Neural progenitor cell (in vitro differentiated cells): ENCODE measurements around the gene BATF. TPM values are rescaled to one million over a fixed set of nuclear protein-coding genes. Genes with fewer than 3 reads are reported as not detected.

Experiments
- DNase-seq: peaks from one replicate; pipeline ENCODE4 v3.0.0-alpha.2; 2016; ENCODE audit warnings: low spot score
- H2AFZ ChIP-seq: fragments of 200-600 bp; sonication (generic); replicated peaks from 2 replicates; pipeline ENCODE4 v1.6.1; 2016; ENCODE audit warnings: antibody characterized with exemption
- H3F3A ChIP-seq: fragments of 200-600 bp; sonication (generic); 2 replicates; pipeline ENCODE4 v1.6.1; 2016; ENCODE audit warnings: antibody characterized with exemption, low read depth
- H3K27ac ChIP-seq: fragments of 200-600 bp; sonication (generic); 2 replicates; pipeline ENCODE4 v1.5.1; 2016; ENCODE audit warnings: mild to moderate bottlenecking
- H3K27me3 ChIP-seq: fragments of 200-600 bp; sonication (generic); 2 replicates; pipeline ENCODE4 v1.6.1; 2016; ENCODE audit warnings: mild to moderate bottlenecking, moderate library complexity
- H3K36me3 ChIP-seq: fragments of 200-600 bp; sonication (generic); 2 replicates; pipeline ENCODE4 v1.5.1; 2016
- H3K4me1 ChIP-seq: fragments of 200-600 bp; sonication (generic); 2 replicates; pipeline ENCODE4 v1.6.1; 2016; ENCODE audit warnings: mixed run types
- H3K4me2 ChIP-seq: fragments of 200-600 bp; sonication (generic); 2 replicates; pipeline ENCODE4 v1.6.1; 2016
- H3K4me3 ChIP-seq: fragments of 200-600 bp; sonication (generic); 2 replicates; pipeline ENCODE4 v1.5.1; 2016
- H3K79me2 ChIP-seq: fragments of 200-600 bp; sonication (generic); 2 replicates; pipeline ENCODE4 v1.6.1; 2016; ENCODE audit warnings: low read depth
- H3K9ac ChIP-seq: fragments of 200-600 bp; sonication (generic); 2 replicates; pipeline ENCODE4 v1.6.1; 2016
- H3K9me3 ChIP-seq: fragments of 200-600 bp; sonication (generic); 2 replicates; pipeline ENCODE4 v1.5.1; 2016; ENCODE audit warnings: low read depth
- H4K20me1 ChIP-seq: fragments of 200-600 bp; sonication (generic); 2 replicates; pipeline ENCODE4 v1.6.1; 2016; ENCODE audit warnings: low read depth
- H3K27ac Mint-ChIP-seq: 3 replicates; pipeline ENCODE4 v1.8.0; 2021; ENCODE audit warnings: mixed read lengths
- H3K27me3 Mint-ChIP-seq: 2 replicates; pipeline ENCODE4 v1.8.0; 2022; ENCODE audit warnings: low read depth, mild to moderate bottlenecking, inconsistent platforms, moderate library complexity, mixed read lengths; ENCODE audit not compliant: insufficient read depth
- H3K36me3 Mint-ChIP-seq: 3 replicates; pipeline ENCODE4 v1.8.0; 2021; ENCODE audit warnings: mixed read lengths
- H3K4me1 Mint-ChIP-seq: 3 replicates; pipeline ENCODE4 v1.8.0; 2021; ENCODE audit warnings: mixed read lengths
- H3K4me3 Mint-ChIP-seq: 3 replicates; pipeline ENCODE4 v1.8.0; 2021; ENCODE audit warnings: mild to moderate bottlenecking, moderate library complexity, mixed read lengths
- H3K9me3 Mint-ChIP-seq: 3 replicates; pipeline ENCODE4 v1.8.0; 2020; ENCODE audit warnings: mixed read lengths
- EZH2 ChIP-seq: fragments of 200-600 bp; sonication (generic); IDR thresholded peaks from 2 replicates; pipeline ENCODE4 v1.6.1; 2017; ENCODE audit warnings: antibody characterized with exemption, mild to moderate bottlenecking, moderate library complexity
- EZH2phosphoT487 ChIP-seq: fragments of 200-600 bp; sonication (generic); IDR thresholded peaks from 2 replicates; pipeline ENCODE4 v1.6.1; 2017; ENCODE audit warnings: antibody characterized with exemption
- total RNA-seq: library from RNA; depleted of rRNA; stranded (reverse); fragments of >200 nt; gene quantifications from 2 replicates; pipeline ENCODE4 v1.2.3, GENCODE V29; 2015; ENCODE audit warnings: low replicate concordance
- TF ChIP-seq, protein P1 (sequence below): fragments of 200-600 bp; sonication (generic); IDR thresholded peaks from 2 replicates; pipeline ENCODE4 v1.5.1; 2017; ENCODE audit warnings: antibody characterized with exemption, mild to moderate bottlenecking

The BATF gene
- total RNA-seq, 1 donor from 2014 or later, result not detected

- Histone ChIP-seq H3K9ac (no peak overlapping the region), H3K27me3 (no peaks in the 10 kb centered on the region), H4K20me1 (no peaks in the 10 kb centered on the region), H3F3A (no peaks in the 10 kb centered on the region), H3K9me3 (no peaks in the 10 kb centered on the region), H3K4me3 (no peak overlapping the region), H3K36me3 (no peaks in the 10 kb centered on the region), H3K79me2 (no peaks in the 10 kb centered on the region), H2AFZ (no peak overlapping the region), H3K27ac (no peak overlapping the region), H3K4me2 (no peak overlapping the region), H3K4me1 (peaks cover 6% of the 10 kb centered on the region)
- Mint-ChIP-seq H3K4me1 (peaks cover 7% of the 10 kb centered on the region), H3K27me3 (no peaks in the 10 kb centered on the region), H3K4me3 (no peak overlapping the region), H3K36me3 (no peaks in the 10 kb centered on the region), H3K27ac (no peak overlapping the region), H3K9me3 (peaks cover 7% of the 10 kb centered on the region)
- TF ChIP-seq EZH2phosphoT487 (no peak), EZH2 (no peak)
- TF ChIP-seq, protein P1, sequence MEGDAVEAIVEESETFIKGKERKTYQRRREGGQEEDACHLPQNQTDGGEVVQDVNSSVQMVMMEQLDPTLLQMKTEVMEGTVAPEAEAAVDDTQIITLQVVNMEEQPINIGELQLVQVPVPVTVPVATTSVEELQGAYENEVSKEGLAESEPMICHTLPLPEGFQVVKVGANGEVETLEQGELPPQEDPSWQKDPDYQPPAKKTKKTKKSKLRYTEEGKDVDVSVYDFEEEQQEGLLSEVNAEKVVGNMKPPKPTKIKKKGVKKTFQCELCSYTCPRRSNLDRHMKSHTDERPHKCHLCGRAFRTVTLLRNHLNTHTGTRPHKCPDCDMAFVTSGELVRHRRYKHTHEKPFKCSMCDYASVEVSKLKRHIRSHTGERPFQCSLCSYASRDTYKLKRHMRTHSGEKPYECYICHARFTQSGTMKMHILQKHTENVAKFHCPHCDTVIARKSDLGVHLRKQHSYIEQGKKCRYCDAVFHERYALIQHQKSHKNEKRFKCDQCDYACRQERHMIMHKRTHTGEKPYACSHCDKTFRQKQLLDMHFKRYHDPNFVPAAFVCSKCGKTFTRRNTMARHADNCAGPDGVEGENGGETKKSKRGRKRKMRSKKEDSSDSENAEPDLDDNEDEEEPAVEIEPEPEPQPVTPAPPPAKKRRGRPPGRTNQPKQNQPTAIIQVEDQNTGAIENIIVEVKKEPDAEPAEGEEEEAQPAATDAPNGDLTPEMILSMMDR, result no peak
- no peak for DNase-seq
Measured at GRCh38 chr14:75511201-75511600, 11.1 kb upstream of the BATF start.

DNA sequence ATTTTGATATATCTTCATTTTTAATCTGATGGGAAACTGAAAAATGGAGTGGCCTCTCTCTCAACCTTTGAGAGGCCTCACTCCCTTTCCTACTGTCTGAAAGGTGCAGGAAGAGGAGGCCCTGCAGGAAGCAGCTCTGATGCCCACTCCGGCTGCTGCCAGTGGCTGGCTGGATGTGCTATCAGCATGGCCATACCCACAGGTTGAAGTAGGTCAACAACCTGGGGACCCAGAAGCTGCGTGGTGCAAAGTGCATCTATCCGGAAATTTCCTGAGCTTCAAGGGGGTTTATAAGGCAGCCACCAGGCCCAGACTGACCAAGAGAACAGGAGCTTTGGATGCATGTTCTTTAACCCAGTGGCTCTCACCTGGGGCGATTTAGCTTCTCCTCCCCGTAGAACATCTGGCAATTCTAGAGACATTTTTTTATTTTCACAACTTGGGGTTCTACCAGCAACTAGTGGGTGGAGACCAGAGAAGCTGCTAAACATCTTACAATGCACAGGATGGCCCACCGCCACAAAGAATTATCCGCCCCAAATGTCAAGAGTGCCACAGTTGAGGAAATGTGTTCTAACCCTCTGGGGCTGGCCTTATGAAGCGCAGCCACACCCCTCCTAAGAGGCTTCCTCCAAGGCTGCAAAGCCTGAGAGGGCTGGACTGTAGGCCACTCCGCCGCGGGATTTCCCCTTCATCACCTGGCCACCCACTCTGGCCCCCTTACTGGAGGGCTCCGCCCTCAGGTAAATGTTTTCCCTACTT lies 8.2 kb upstream of the BATF start:
- no peaks in the 10 kb centered on the region for H3K9me3 ChIP-seq
- no peaks in the 10 kb centered on the region for H3K79me2 ChIP-seq
- no peak overlapping the region for H3K27ac ChIP-seq
- H2AFZ ChIP-seq, result no peak overlapping the region
- no peak overlapping the region for H3K9ac ChIP-seq
- Mint-ChIP-seq H3K4me1 (peaks cover 7% of the 10 kb centered on the region), H3K9me3 (peaks cover 4% of the 10 kb centered on the region), H3K27me3 (no peaks in the 10 kb centered on the region), H3K36me3 (no peaks in the 10 kb centered on the region), H3K4me3 (no peak overlapping the region), H3K27ac (no peak overlapping the region)
- peaks cover 6% of the 10 kb centered on the region for H3K4me1 ChIP-seq
- no peaks in the 10 kb centered on the region for H3F3A ChIP-seq
- no peak overlapping the region for H3K4me2 ChIP-seq
- H3K4me3 ChIP-seq, result no peak overlapping the region
- no peaks in the 10 kb centered on the region for H4K20me1 ChIP-seq
- no peak for DNase-seq
- no peaks in the 10 kb centered on the region for H3K36me3 ChIP-seq
- H3K27me3 ChIP-seq, result no peaks in the 10 kb centered on the region
- TF ChIP-seq, protein P1, result no peak
- TF ChIP-seq EZH2phosphoT487 (no peak), EZH2 (no peak)

GRCh38 chr14:75514673-75515628 lies 7.3 kb upstream of the BATF start:
- peaks cover 6% of the 10 kb centered on the region for H3K4me1 ChIP-seq
- H3K27me3 ChIP-seq, result no peaks in the 10 kb centered on the region
- Mint-ChIP-seq H3K9me3 (peaks cover 4% of the 10 kb centered on the region), H3K36me3 (no peaks in the 10 kb centered on the region), H3K27me3 (no peaks in the 10 kb centered on the region), H3K4me1 (peaks cover 7% of the 10 kb centered on the region), H3K27ac (no peak overlapping the region), H3K4me3 (no peak overlapping the region)
- H3K4me3 ChIP-seq, result no peak overlapping the region
- H3K9ac ChIP-seq, result no peak overlapping the region
- H3F3A ChIP-seq, result no peaks in the 10 kb centered on the region
- peak overlapping the region; percentile 11 for H3K4me2 ChIP-seq
- DNase-seq, result peak; percentile 20
- H4K20me1 ChIP-seq, result no peaks in the 10 kb centered on the region
- TF ChIP-seq EZH2phosphoT487, result no peak
- TF ChIP-seq, protein P1, result peak; percentile 38
- no peak for TF ChIP-seq EZH2
- peak overlapping the region; percentile 58 for H2AFZ ChIP-seq
- H3K36me3 ChIP-seq, result no peaks in the 10 kb centered on the region
- no peak overlapping the region for H3K27ac ChIP-seq
- no peaks in the 10 kb centered on the region for H3K9me3 ChIP-seq
- no peaks in the 10 kb centered on the region for H3K79me2 ChIP-seq
